Measurements from ENCODE around the gene COLEC12.

- no peak for TF ChIP-seq POLR2AphosphoS5 (IDR thresholded peaks at IDR 0.05)
- TF ChIP-seq CTCF (IDR thresholded peaks at IDR 0.05): no peak
- no peak for TF ChIP-seq POLR2A (IDR thresholded peaks at IDR 0.05)
Measured at GRCh38 chr18:459814-460593, 40.5 kb downstream of the COLEC12 start.
